C4-2B (cell line): ENCODE results near the gene TAF4B.

Source experiments
- CTCF ChIP-seq: fragments of 450-650 bp; conservative IDR thresholded peaks from 2 replicates; pipeline ENCODE4 v1.5.1; 2017; ENCODE audit warnings: mild to moderate bottlenecking
- ZFX ChIP-seq: fragments of 450-650 bp; IDR thresholded peaks from 2 replicates; pipeline ENCODE4 v1.6.1; 2017

GRCh38 chr18:26268454-26268853, 42.2 kb downstream of the TAF4B start:
- TF ChIP-seq CTCF (no peak), ZFX (no peak)
